GM23248 (cell line): ENCODE results near the gene SLC7A8. TPM values are rescaled to one million over a fixed set of nuclear protein-coding genes. Genes with fewer than 3 reads are reported as not detected.
A peak's percentile ranks its signal among the peaks of the same experiment; 100 is the strongest.

ENCODE experiments used
- DNase-seq: peaks from one replicate; pipeline ENCODE4 v3.0.0-alpha.2; 2015
- H2AFZ ChIP-seq: fragments of 200-600 bp; sonication (generic); 2 replicates; pipeline ENCODE4 v1.6.1; 2016; ENCODE audit warnings: antibody characterized with exemption
- H3F3A ChIP-seq: fragments of 200-600 bp; sonication (generic); 2 replicates; pipeline ENCODE4 v1.6.1; 2016; ENCODE audit warnings: mild to moderate bottlenecking, antibody characterized with exemption, mixed run types; ENCODE audit not compliant: insufficient read depth
- H3K27ac ChIP-seq: fragments of 200-600 bp; sonication (generic); 2 replicates; pipeline ENCODE4 v1.5.1; 2016; ENCODE audit warnings: mild to moderate bottlenecking
- H3K27me3 ChIP-seq: fragments of 200-600 bp; sonication (generic); replicated peaks from 2 replicates; pipeline ENCODE4 v1.6.1; 2016; ENCODE audit warnings: mild to moderate bottlenecking; ENCODE audit not compliant: insufficient read depth
- H3K36me3 ChIP-seq: fragments of 200-600 bp; sonication (generic); 2 replicates; pipeline ENCODE4 v1.6.1; 2016; ENCODE audit warnings: low read depth, mild to moderate bottlenecking
- H3K4me1 ChIP-seq: fragments of 200-600 bp; sonication (generic); 2 replicates; pipeline ENCODE4 v1.6.1; 2016; ENCODE audit warnings: mild to moderate bottlenecking; ENCODE audit not compliant: insufficient read depth
- H3K4me2 ChIP-seq: fragments of 200-600 bp; sonication (generic); one replicate; pipeline ENCODE4 v1.6.1; 2016; ENCODE audit warnings: mild to moderate bottlenecking; ENCODE audit not compliant: unreplicated experiment
- H3K4me3 ChIP-seq: fragments of 200-600 bp; sonication (generic); 2 replicates; pipeline ENCODE4 v1.5.1; 2016; ENCODE audit warnings: mild to moderate bottlenecking
- H3K79me2 ChIP-seq: fragments of 200-600 bp; sonication (generic); 2 replicates; pipeline ENCODE4 v1.6.1; 2016; ENCODE audit warnings: mild to moderate bottlenecking; ENCODE audit not compliant: insufficient read depth
- H3K9ac ChIP-seq: fragments of 200-600 bp; sonication (generic); 2 replicates; pipeline ENCODE4 v1.6.1; 2016; ENCODE audit warnings: mild to moderate bottlenecking
- H3K9me2 ChIP-seq: fragments of 200-600 bp; sonication (generic); 2 replicates; pipeline ENCODE4 v1.6.1; 2016; ENCODE audit warnings: mixed run types, mild to moderate bottlenecking, moderate library complexity; ENCODE audit not compliant: insufficient read depth
- H3K9me3 ChIP-seq: fragments of 200-600 bp; sonication (generic); one replicate; pipeline ENCODE4 v1.6.1; 2017; ENCODE audit warnings: low read depth
- H4K20me1 ChIP-seq: fragments of 200-600 bp; sonication (generic); 2 replicates; pipeline ENCODE4 v1.6.0; 2016; ENCODE audit not compliant: insufficient read depth
- EZH2 ChIP-seq: fragments of 200-600 bp; sonication (generic); IDR thresholded peaks from 2 replicates; pipeline ENCODE4 v1.6.1; 2018; ENCODE audit warnings: antibody characterized with exemption, mild to moderate bottlenecking; ENCODE audit not compliant: insufficient read depth, poor library complexity, severe bottlenecking
- EZH2phosphoT487 ChIP-seq: fragments of 200-600 bp; sonication (generic); IDR thresholded peaks from 2 replicates; pipeline ENCODE4 v1.6.1; 2018; ENCODE audit warnings: antibody characterized with exemption, moderate library complexity, mild to moderate bottlenecking, low read depth; ENCODE audit not compliant: insufficient read depth
- WGBS, 2 experiments: methylation state at CpG; one replicate each; pipeline ENCODE4 v1.1.6; 2015 to 2017; ENCODE audit warnings: low lambda C conversion rate in 2 of 2, low coverage in 1 of 2; ENCODE audit errors: missing lambda C conversion rate in 2 of 2; 5-methylcytosine and 5-hydroxymethylcytosine counted together
- in situ Hi-C: fragments of 300-500 bp; cut with MboI; formaldehyde crosslinking; loops from 2 replicates; pipeline ENCODE4 v1.15.0; 2020
- polyA plus RNA-seq: library from polyadenylated mRNA; unstranded; fragments of >200 nt; fragmentation: Nextera tagmentation; extraction: Ambion mirVana; gene quantifications from 2 replicates; pipeline ENCODE4 v1.2.1, GENCODE V29; 2016
- total RNA-seq: library from RNA; depleted of rRNA; stranded (reverse); fragments of >200 nt; shearing (Covaris generic); gene quantifications from 2 replicates; pipeline ENCODE4 v1.2.3, GENCODE V29; 2014

SLC7A8 gene
- total and polyA plus RNA-seq, 2 experiments from 2014 or later, result 6.7 to 9.9 TPM

DNA sequence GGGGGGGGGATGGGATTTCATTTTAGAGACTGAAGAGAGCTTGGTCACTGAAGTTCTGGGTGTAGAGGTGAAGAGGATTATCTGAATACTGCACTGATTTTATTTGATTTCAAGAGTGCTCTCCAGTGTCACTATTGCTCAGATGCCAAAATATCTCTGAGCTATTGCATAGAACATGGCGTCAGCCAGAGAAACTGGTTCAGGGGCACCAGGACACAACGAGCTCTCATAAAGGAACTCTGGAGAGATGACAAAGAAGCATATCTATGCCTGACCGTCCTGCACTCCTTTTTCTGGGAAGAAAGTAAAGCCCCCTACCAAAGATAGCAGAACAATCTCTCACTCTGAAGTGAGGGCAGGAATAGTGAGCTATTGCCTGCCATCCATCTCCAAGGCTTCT, 2.0 kb downstream of the SLC7A8 start:
- Histone ChIP-seq H3K36me3 (no peaks in the 10 kb centered on the region), H3K27me3 (no peaks in the 10 kb centered on the region), H3K9ac (no peak overlapping the region), H3K4me2 (no peak overlapping the region), H3K9me2 (no peaks in the 10 kb centered on the region), H3K4me3 (0 out of 2 replicates have a peak overlapping the region, but pooled peaks have one; percentile 79), H3K9me3 (no peaks in the 10 kb centered on the region), H4K20me1 (no peaks in the 10 kb centered on the region), H3K79me2 (no peaks in the 10 kb centered on the region; the same call in 1 of the 2 replicates), H3K27ac (no peak overlapping the region), H3K4me1 (peaks cover 15% of the 10 kb centered on the region; the same call in 1 of the 2 replicates), H3F3A (no peaks in the 10 kb centered on the region), H2AFZ (peak overlapping the region; percentile 53; the same call in 1 of the 2 replicates)
- 57 to 60% methylated on average over 3 of the region's 3 CpGs for WGBS, 2 experiments
- TF ChIP-seq EZH2phosphoT487 (no peak), EZH2 (no peak)
- in situ Hi-C loops, result loop anchor here (5.0 kb wide), 1 partner anchor 49 kb away; no protein-coding TSS in a partner anchor
- DNase-seq, result peak; percentile 22

- H4K20me1 ChIP-seq, result no peaks in the 10 kb centered on the region
- no peak for TF ChIP-seq EZH2phosphoT487
- no peak for TF ChIP-seq EZH2
- no peak overlapping the region for H3K9ac ChIP-seq
- no peaks in the 10 kb centered on the region for H3K9me2 ChIP-seq
- H3K4me2 ChIP-seq, result no peak overlapping the region
- in situ Hi-C loops, result no loop called here
- H3K4me1 ChIP-seq, result peaks cover 15% of the 10 kb centered on the region
- H3K27ac ChIP-seq, result no peak overlapping the region
- DNase-seq, result no peak
- WGBS, 2 experiments, result 89 to 95% methylated on average over 2 of the region's 2 CpGs
- H3K27me3 ChIP-seq, result no peaks in the 10 kb centered on the region
- no peaks in the 10 kb centered on the region; the same call in 1 of the 2 replicates for H3K79me2 ChIP-seq
- H3K9me3 ChIP-seq, result no peaks in the 10 kb centered on the region
- no peak overlapping the region for H3K4me3 ChIP-seq
- H3F3A ChIP-seq, result peaks cover 25% of the 10 kb centered on the region
- no peak overlapping the region for H2AFZ ChIP-seq
- no peaks in the 10 kb centered on the region for H3K36me3 ChIP-seq
Observed at GRCh38 chr14:23177181-23177580, 6.3 kb downstream of the SLC7A8 start.

GRCh38 chr14:23175823-23176222, 7.6 kb downstream of the SLC7A8 start:
- Histone ChIP-seq H2AFZ (no peak overlapping the region), H4K20me1 (no peaks in the 10 kb centered on the region), H3K27ac (no peak overlapping the region), H3K4me3 (no peak overlapping the region), H3K4me2 (no peak overlapping the region), H3K9me2 (no peaks in the 10 kb centered on the region), H3K4me1 (peaks cover 23% of the 10 kb centered on the region), H3K27me3 (no peaks in the 10 kb centered on the region), H3F3A (peaks cover 38% of the 10 kb centered on the region), H3K9me3 (no peaks in the 10 kb centered on the region), H3K9ac (no peak overlapping the region), H3K36me3 (no peaks in the 10 kb centered on the region), H3K79me2 (no peaks in the 10 kb centered on the region)
- 37 to 48% methylated on average over 1 of the region's 1 CpG for WGBS, 2 experiments
- in situ Hi-C loops, result no loop called here
- TF ChIP-seq EZH2 (no peak), EZH2phosphoT487 (no peak)
- DNase-seq, result peak; percentile 47

DNA sequence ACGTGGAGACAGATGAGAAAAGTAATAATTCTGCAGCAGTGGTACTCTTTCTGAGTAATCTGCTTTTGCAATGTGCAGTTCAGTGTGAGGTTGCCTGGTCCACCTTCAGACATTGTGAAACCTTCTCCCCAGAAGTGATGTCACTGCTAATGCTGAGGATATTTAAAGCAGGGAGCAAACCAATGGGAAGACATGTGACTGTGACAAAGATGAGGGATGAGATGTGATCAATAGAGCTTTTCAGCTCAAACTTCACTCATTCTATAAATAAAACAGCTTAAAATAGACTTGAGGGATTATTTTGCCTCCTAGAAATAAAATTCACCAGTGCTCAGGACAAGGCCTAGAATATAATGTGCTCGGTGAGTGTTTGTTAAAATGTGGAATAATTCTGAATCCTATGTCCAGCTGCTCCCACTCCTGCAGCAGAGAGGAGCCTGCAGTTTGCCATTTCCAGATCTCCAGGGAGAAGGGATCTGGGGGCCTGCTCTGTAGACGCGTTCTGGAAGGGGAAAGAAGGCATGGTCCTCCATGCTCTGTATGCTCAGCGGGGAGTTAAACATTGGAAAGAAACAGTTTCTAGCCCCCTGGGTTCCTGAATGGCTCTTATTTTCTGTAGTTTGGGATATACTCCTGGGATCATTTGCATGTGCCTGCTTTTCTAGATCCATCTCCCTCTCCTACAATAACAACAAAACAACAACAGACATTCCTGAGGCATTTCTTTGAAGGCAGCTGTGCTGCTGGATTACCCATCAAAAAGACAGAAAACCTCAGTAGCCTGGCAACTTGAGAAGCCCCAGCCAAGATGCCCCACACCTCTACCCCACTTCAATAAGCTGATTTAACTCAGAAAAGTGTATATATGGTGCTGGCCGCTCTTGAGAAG, 8.9 kb downstream of the SLC7A8 start:
- Histone ChIP-seq H3K27me3 (no peaks in the 10 kb centered on the region), H3K79me2 (no peaks in the 10 kb centered on the region), H3K9me2 (no peaks in the 10 kb centered on the region), H2AFZ (0 out of 2 replicates have a peak overlapping the region, but pooled peaks have one; percentile 2), H3K36me3 (no peaks in the 10 kb centered on the region), H3K9ac (no peak overlapping the region), H3K4me1 (peaks cover 22% of the 10 kb centered on the region), H4K20me1 (no peaks in the 10 kb centered on the region), H3K27ac (peak overlapping the region; percentile 48), H3K4me3 (no peak overlapping the region), H3F3A (peaks cover 43% of the 10 kb centered on the region), H3K9me3 (no peaks in the 10 kb centered on the region), H3K4me2 (peak overlapping the region; percentile 37)
- in situ Hi-C loops, result no loop called here
- DNase-seq, result peak; percentile 86
- 65 to 72% methylated on average over 6 of the region's 6 CpGs for WGBS, 2 experiments
- TF ChIP-seq EZH2, result no peak
- no peak for TF ChIP-seq EZH2phosphoT487
